HG03196 (cell line): ENCODE data around the gene KRTAP9-3.
"Not testable (repeated sequence)": the region's sequence is repeated elsewhere in the genome, so short reads cannot be mapped to it uniquely, and the experiment has no call there.

Experiments
- ATAC-seq: cut with Tn5 transposase; IDR thresholded peaks from one replicate; pipeline ENCODE4 v1.9.1; 2021; ENCODE audit not compliant: unreplicated experiment

KRTAP9-3 gene, protein sequence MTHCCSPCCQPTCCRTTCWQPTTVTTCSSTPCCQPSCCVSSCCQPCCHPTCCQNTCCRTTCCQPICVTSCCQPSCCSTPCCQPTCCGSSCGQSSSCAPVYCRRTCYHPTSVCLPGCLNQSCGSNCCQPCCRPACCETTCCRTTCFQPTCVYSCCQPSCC

DNA sequence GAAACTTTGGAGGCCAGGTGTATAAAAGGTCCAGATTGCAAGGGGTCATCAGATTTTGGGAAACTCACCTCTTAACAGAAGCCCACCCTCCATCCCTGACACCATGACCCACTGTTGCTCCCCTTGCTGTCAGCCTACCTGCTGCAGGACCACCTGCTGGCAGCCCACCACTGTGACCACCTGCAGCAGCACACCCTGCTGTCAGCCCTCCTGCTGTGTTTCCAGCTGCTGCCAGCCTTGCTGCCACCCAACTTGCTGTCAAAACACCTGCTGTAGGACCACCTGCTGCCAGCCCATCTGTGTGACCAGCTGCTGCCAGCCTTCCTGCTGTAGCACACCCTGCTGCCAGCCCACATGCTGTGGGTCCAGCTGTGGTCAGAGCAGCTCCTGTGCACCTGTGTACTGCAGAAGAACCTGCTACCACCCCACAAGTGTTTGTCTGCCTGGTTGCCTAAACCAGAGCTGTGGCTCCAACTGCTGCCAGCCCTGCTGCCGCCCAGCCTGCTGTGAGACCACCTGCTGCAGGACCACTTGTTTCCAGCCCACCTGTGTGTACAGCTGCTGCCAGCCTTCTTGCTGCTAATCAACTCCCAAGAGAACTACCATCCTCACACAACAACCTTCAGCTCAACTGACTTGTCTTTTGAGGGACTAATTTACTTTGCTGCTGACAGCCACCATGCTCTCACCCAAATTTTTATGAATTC is at the start of gene KRTAP9-3:
TSS of gene KRTAP9-3 (plus strand) at position 51 of the 707 bp plus-strand sequence. CDS start at position 104, 53 bp downstream.
- not testable (repeated sequence) for ATAC-seq

DNA sequence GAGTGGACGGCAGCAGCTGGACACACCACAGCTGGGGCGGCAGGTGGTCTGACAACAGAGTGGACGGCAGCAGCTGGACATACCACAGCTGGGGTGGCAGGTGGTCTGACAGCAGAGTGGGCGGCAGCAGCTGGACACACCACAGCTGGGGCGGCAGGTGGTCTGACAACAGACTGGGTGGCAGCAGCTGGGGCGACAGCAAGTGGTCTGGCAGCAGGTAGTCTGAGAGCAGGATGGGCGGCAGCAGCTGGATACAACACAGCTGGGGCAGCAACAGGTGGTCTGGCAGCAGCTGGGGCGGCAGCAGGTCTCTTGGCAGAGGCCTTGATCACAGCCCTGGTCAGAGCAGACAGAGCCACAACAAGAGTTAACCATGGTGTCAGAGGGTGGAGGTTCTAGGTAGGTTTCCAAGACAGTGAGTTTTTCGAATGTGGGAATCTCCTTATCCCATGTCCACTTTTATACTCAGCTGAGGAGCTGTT is 47.7 kb upstream of the KRTAP9-3 start, which contains the start of gene KRTAP4-1:
TSS of gene KRTAP4-1 (minus strand) at position 432 of the 482 bp plus-strand sequence. CDS start at position 375, 57 bp downstream.
- no peak for ATAC-seq

DNA sequence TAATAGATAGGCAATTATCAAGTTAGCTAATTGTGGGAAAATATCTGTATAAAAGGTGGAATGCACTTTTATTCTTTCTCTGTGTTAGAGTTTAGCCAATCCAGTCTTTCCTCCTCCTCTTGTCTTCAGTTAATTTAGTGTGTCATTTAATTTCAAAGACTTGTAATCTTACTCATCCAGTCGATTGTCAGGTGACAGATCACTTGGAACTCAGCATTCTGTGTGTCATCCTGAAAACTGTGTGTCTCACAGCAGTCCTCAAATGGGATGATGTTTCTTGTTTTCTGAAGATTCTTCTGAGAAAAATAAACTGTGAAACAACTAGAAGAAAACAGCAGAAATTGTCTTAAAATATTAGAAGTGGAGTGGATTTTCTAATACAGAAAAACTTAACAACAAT is 47.2 kb upstream of the KRTAP9-3 start:
- no peak for ATAC-seq

DNA sequence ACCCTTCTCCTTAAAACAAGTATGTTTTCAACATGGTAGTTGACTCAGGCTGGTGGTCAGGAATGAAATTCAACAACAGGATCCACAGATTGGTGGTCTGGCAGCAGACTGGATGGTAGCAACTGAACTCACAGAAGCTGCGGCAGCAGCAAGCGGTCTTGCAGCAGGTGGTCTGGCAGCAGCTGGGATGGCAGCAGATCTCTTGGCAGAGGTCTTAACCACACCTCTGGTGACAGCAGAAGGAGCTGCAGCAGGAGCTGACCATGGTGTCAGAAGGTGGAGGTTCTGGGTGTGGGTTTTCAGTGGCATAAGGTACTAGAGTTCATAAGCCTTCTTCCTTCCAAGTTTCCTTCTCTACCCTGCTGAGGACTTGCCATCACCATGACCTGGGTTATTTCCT is 45.4 kb upstream of the KRTAP9-3 start:
- ATAC-seq, result no peak

DNA sequence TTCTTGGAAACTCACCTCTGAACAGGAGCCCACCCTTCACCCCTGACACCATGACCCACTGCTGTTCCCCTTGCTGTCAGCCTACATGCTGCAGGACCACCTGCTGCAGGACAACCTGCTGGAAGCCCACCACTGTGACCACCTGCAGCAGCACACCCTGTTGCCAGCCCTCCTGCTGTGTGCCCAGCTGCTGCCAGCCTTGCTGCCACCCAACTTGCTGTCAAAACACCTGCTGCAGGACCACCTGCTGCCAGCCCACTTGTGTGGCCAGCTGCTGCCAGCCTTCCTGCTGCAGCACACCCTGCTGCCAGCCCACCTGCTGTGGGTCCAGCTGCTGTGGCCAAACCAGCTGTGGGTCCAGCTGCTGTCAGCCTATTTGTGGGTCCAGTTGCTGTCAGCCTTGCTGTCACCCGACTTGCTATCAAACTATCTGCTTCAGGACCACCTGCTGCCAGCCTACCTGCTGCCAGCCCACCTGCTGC is 42.4 kb upstream of the KRTAP9-3 start, which contains the start of gene KRTAP9-1:
TSS of gene KRTAP9-1 (plus strand) at position 51 of the 482 bp plus-strand sequence. CDS start at position 51, 0 bp downstream.
- ATAC-seq, result not testable (repeated sequence)

DNA sequence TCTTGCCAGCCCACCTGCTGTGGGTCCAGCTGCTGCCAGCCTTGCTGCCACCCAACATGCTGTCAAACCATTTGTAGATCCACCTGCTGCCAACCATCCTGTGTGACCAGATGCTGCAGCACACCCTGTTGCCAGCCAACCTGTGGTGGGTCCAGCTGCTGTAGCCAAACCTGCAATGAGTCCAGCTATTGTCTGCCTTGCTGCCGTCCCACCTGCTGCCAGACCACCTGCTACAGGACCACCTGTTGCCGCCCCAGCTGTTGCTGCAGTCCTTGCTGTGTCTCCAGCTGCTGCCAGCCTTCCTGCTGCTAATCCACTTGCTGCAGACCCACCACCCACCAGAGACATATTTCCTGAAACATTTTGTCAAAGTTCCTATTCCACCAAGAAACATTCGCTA is 41.9 kb upstream of the KRTAP9-3 start:
- no peak for ATAC-seq

DNA sequence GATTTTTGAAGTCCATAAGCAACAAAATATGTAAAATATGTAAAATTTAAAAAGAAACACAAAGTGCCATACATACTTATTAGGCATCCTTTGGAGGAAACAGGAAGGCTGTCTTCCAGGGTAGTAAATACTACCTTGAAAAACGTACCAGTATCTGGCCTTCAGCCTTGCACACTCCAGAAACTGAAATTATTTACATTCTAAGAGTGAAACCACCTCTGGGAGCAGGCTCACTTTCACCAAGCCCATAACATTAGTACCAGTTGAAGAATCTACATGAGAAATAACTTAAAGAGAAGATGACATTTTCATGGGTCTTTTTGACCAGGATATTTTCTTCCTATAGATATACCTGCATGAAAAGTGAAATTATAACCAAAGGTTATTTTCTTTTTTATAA is 36.2 kb upstream of the KRTAP9-3 start:
- no peak for ATAC-seq

DNA sequence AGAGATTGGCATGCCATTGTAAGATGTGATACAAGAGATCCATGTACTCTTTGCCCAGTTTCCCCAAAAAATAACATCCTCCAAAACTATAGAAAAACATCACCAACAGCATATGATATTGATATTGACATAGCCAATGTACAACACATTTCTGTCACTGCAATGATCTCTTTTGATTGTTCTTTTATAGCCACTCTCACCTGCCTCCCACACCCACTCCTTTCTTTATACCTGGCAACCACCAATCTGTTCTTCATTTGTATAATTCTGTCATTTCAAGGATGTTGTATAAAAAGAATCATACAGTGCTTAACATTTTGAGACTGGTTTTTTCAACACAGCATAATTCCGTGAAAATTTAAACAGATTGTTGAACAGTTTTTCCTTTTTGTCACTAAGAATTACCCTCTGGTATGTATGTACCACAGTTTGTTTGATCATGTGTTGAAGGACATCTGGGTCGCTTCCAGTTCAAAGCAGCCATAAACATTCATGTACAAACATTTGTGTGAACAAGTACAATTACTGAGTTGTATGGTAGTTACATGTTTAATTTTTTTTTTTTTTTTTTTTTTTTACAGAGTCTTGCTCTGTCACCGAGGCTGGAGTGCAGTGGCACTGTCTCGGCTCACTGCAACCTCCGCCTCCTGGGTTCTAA is 32.7 kb upstream of the KRTAP9-3 start:
- no peak for ATAC-seq

DNA sequence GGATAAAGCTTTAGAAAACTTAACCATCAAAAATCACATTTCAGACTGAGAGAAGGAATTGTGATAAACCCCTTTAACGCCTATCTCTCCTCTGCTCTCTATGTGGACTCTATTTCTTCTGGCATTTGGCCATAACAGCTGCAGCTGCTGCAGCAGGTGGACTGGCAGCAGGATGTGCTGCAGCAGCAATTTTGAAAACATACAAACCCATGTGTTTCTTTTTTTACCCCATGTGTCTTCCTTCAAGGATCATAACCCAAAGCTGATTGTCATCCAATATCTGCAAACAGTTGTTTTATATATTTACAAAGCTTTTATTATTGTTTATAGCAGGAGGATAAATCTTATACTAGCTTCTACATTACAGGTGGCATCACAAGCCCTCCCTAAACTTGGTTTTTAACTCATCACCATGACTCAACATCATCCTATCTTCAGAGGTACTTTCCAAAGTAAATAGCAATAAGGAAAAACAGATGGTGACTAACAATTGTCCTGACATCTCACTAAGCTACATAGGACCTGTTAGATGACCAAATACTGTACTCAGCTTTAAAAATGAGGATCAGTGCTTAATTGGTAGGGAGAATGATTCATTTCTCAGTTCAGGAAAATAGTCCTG is 20.3 kb upstream of the KRTAP9-3 start:
- no peak for ATAC-seq

DNA sequence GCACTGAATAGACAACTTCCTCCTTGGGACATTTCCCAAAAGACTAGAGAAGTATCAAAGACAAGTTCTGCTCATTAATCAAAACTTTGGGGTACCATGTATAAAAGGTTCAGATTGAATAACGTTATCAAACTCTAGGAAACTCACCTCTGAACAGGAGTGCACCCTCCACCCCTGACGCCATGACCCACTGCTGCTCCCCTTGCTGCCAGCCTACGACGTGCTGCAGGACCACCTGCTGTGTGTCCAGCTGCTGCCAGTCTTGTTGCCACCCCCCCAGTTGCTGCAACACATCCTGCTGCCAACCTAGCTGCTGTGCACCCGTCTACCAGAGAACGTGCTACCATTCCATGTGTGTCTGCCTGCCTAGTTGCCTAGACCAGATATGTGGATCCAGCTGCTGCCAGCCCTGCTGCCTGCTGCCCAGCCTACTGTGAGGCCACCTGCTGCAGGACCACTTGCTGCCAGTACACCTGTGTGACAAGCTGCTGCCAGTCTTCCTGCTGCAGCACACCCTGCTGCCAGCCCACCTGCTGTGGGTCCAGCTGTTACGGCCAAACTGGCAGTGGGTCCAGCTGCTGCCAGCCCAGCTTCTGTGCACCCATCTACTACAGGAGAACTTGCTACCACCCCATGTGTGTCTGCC is 19.6 kb upstream of the KRTAP9-3 start:
- no peak for ATAC-seq

DNA sequence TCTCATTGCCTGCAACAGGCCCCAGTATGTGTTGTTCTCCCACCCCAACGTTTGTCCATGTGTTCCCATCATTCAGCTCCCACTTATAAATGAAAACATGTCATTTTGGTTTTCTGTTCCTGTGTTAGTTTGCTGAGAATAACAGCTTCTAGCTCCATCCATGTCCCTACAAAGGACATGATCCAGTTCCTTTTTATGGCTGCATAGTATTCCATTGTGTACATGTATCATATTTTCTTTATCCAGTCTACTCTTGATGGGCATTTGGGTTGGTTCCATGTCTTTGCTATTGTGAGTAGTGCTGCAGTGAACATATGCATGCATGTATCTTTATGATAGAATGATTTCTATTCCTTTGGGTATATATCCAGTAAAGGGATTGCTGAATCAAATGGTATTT is 16.6 kb upstream of the KRTAP9-3 start:
- ATAC-seq, result no peak

DNA sequence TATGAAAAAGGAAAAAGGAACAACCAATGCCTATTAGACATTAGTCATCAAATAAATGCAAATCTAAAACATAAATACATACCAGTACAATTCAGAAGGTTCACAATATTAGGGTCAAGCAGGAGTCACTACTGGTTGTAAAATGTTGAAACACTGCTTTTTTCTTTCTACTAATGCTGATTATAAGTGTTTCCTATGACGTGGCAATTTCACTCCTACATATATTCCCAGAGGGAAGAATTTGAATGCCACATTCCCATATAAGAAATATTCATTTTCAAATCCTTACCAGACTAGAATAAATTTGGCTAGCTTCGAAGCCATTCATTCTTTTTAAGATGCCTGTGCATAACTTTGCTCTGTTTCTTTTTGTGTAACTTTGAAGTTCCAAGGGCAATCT is 8.4 kb upstream of the KRTAP9-3 start:
- no peak for ATAC-seq

DNA sequence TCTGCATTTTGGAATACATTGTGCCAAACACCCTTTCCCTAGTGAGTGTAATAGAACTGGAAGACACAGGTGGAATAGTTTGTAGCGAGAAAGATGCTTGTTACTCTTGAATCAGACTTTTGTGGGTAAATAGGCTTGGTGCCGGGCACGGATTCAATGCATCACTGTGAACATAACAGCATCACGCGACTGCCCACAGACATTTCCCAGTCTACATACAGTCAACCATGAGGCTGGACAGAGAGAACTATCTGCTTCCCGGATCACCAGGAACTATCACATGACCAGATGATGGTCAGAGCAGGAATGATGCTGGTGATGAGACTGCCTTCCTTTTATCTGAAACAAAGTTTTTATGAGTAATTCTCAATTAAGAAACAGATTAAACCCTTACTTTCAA is 6.2 kb upstream of the KRTAP9-3 start:
- ATAC-seq, result no peak

DNA sequence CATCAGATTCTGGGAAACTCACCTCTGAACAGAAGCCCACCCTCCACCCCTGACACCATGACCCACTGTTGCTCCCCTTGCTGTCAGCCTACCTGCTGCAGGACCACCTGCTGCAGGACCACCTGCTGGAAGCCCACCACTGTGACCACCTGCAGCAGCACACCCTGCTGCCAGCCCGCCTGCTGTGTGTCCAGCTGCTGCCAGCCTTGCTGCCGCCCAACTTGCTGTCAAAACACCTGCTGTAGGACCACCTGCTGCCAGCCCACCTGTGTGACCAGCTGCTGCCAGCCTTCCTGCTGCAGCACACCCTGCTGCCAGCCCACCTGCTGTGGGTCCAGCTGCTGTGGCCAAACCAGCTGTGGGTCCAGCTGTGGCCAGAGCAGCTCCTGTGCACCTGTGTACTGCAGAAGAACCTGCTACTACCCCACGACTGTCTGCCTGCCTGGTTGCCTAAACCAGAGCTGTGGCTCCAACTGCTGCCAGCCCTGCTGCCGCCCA is 5.6 kb upstream of the KRTAP9-3 start, which contains the start of gene KRTAP9-2:
TSS of gene KRTAP9-2 (plus strand) at position 51 of the 498 bp plus-strand sequence. CDS start at position 58, 7 bp downstream.
- not testable (repeated sequence) for ATAC-seq

DNA sequence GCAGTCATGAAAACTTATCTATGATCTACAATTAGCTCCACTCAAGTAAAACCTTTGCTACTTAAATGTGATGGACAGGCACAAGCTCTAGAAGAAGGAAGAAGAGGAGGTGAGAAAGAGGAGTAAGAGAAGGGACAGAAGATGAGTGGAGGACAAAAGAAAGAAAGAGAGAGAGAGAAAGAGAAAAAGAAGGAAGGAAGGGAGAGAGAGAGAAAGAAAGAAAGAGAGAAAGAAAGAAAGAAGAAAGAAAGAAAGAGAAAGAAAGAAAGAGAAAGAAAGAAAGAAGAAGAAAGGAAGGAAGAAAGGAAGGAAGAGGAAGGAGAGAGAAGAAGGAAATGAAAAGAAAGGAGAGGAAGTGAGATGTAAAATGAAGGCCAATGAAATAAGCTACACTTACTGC is 2.2 kb upstream of the KRTAP9-3 start:
- ATAC-seq, result no peak

DNA sequence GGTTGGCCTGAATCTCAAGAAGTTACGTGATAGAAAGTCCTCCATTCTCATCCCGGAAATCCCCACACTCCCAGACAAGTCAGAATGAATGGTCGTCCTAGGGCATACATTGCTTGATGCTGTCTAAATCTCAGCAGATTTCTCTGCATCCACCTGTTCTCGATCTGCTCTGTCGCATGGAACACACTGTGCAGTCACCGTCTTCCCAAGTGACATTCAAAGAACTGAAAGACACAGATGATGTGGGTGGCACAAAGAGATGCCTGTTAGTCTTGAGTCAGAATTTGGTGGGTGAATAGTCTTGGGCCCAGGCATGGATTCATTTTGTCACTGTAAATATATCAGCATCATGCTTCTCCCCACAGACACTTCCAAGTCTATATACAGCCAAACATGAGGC is 518 bp upstream of the KRTAP9-3 start:
- no peak for ATAC-seq

DNA sequence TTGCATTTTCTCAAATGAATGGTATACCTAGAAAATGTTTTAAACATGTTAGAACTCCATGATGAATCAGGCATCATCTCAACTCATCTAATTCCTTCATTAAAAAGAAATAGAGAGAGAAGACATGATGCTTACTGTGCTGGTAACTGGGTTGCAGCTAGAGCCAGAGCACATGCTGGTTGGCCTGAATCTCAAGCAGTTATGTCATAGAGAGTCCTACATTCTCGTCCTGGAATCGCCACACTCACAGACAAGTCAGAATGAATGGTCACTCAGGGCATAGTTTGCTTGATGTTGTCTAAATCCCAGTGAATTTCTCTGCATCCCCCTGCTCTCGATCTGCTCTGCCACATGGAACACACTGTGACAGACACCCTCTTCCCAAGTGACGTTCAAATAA is 4.9 kb downstream of the KRTAP9-3 start:
- not testable (repeated sequence) for ATAC-seq

DNA sequence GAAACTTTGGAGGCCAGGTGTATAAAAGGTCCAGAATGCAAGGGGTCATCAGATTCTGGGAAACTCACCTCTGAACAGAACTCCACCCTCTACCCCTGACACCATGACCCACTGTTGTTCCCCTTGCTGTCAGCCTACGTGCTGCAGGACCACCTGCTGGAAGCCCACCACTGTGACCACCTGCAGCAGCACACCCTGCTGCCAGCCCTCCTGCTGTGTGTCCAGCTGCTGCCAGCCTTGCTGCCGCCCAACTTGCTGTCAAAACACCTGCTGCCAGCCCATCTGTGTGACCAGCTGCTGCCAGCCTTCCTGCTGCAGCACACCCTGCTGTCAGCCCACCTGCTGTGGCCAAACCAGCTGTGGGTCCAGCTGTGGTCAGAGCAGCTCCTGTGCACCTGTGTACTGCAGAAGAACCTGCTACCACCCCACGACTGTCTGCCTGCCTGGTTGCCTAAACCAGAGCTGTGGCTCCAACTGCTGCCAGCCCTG is 5.7 kb downstream of the KRTAP9-3 start, which contains the start of gene KRTAP9-8:
TSS of gene KRTAP9-8 (plus strand) at position 51 of the 489 bp plus-strand sequence. CDS start at position 104, 53 bp downstream.
- not testable (repeated sequence) for ATAC-seq

DNA sequence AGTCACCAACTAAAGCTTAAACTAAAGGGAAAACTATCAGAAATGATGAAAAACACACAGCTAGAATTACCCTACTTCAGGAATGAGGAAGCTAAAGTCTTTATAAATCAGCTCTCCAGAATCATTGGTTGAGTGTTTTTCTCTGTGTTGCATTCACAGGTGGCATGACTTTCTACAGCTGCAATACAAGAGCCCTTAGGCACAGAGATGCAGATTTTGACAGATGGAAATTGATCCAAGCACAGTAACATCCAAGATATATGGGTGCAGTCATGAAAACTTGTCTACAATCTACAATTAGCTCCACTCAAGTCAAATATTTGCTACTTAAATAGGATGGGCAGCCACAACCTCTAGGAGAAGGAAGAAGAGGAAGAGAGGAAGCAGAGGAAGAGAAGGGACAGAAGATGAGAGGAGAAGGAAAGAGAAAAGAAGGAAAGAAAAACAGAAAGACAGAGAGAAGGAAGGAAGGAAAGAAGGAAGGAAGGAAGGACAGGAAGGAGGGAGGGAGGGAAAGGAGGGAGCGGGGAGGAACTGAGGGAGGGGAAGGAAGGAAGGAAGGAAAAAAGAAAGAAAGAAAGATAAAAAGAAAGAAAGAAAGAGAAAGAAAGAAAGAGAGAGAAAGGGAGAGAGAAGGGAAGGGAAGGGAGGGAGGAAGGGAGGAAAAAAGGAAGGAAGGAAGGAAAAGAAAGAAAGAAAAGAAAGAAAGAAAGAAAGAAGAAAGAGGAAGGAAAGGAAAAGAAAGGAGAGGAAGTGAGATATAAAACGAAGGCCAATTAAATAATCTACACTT is 14.9 kb downstream of the KRTAP9-3 start:
- ATAC-seq, result not testable (repeated sequence)
